Pancreas (tissue), 10 donors: ENCODE data around the gene RNF227. TPM values are rescaled to one million over a fixed set of nuclear protein-coding genes. Genes with fewer than 3 reads are reported as not detected.

ENCODE experiments used
- ATAC-seq, 4 donors: fragments of 200-7000 bp; cut with Tn5 transposase; one replicate each; pipeline versions ENCODE4 v1.8.0 to v1.9.1; 2020; ENCODE audit warnings: mild to moderate bottlenecking in 4 of 4, moderate library complexity in 4 of 4
- DNase-seq, 6 donors: peaks; one replicate each; pipeline ENCODE4 v3.0.0-alpha.2; 2020
- FAIRE-seq: peaks from 2 replicates; lab custom pipeline; 2012; peaks lifted over from hg19 to GRCh38; lab: Jason Lieb, UNC
- H3K27ac ChIP-seq, 4 donors: fragments of 200-600 bp; sonication (generic); 1 replicate in 3 of 4; 2 replicates in 1 of 4; pipeline versions ENCODE4 v1.5.0 to v1.8.0; 2020
- H3K27me3 ChIP-seq, 4 donors: fragments of 200-600 bp; one replicate each; pipeline ENCODE4 v1.8.0; 2021
- H3K36me3 ChIP-seq, 3 donors: fragments of 200-600 bp; sonication (generic) in 1 of 3; one replicate each; pipeline versions ENCODE4 v1.5.0 to v1.8.0; 2020 to 2021
- H3K4me1 ChIP-seq, 3 donors: fragments of 200-600 bp; one replicate each; pipeline ENCODE4 v1.8.0; 2021
- H3K4me3 ChIP-seq, 4 donors: fragments of 200-600 bp; sonication (generic) in 2 of 4; one replicate each; pipeline versions ENCODE4 v1.5.0 to v1.8.0; 2020 to 2021
- H3K9me3 ChIP-seq, 4 donors: fragments of 200-600 bp; one replicate each; pipeline ENCODE4 v1.8.0; 2021
- CTCF ChIP-seq, 4 donors: fragments of 200-600 bp; sonication (generic) in 3 of 4; IDR thresholded peaks; one replicate each; pipeline versions ENCODE4 v1.5.0 to v1.8.0; 2021; ENCODE audit warnings: antibody characterized with exemption in 4 of 4
- WGBS, 2 donors: extraction: QIAGEN DNeasy Blood & Tissue Kit; methylation state at CpG; one replicate each; pipeline ENCODE4 v1.1.7; 2013; 5-methylcytosine and 5-hydroxymethylcytosine counted together
- intact Hi-C, 3 donors: fragments of 100-400 bp; cut with DNase I; formaldehyde crosslinking; loops; one replicate each; pipeline versions ENCODE4 v1.11.1 to v1.14.2; 2022
- polyA plus RNA-seq, 2 donors: library from polyadenylated mRNA; stranded (reverse); fragments of 200-250 nt; gene quantifications; one replicate each; pipeline ENCODE4 v1.2.3, GENCODE V29; 2013
- total RNA-seq, 6 donors: library from RNA; stranded (reverse); fragmentation: NEBNext Ultra II Directional in 4 of 6; extraction: Animal tissue kit (Norgen Biotek cat#: 25700) in 4 of 6; gene quantifications; one replicate each; pipeline versions ENCODE4 v1.2.1 to v1.2.4, GENCODE V29; 2021 to 2023
- donor health status: healthy with polysubstance abuse.
- donor health status: DM: no; HTN: no; CAD: no; lungs with moderate emphysema.
- donor health status: DM: no; HTN: no; CAD: no.
- donor health status: control.
- donor health status: control.
- donor health status: Bipolar disorder and iron deficiency.
- donor health status: DM: yes; HTN: yes; CAD: no.
- donor health status: DM: no; HTN: no; CAD: no.
- donor health status: DM: no; HTN: no; CAD: no.
- donor health status: DM: yes; HTN: yes; CAD: no.

Gene RNF227
- total and polyA plus RNA-seq, 8 donors, result 1.2 to 3.0 (median 2.0) TPM

GRCh38 chr17:7903154-7904103 is 12.7 kb downstream of the RNF227 start:
- ATAC-seq (no peak), DNase-seq (no peak), FAIRE-seq (no peak)
- 85% methylated on average over 22 of the region's 22 CpGs for WGBS, 2 donors
- no peaks in the 10 kb centered on the region for H3K9me3 ChIP-seq
- intact Hi-C loops, result no loop called here
- no peaks in the 10 kb centered on the region for H3K27me3 ChIP-seq
- peaks cover 10 to 68% (median 28%) of the 10 kb centered on the region in 3 donors for H3K36me3 ChIP-seq
- no peak overlapping the region for H3K4me3 ChIP-seq
- H3K4me1 ChIP-seq, result no peaks in the 10 kb centered on the region
- no peak overlapping the region for H3K27ac ChIP-seq
- no peak for TF ChIP-seq CTCF (IDR thresholded peaks at IDR 0.05)

GRCh38 chr17:7897773-7898172 is 18.3 kb downstream of the RNF227 start:
- Histone ChIP-seq H3K4me1 (peaks cover 0 to 4% (median 0%) of the 10 kb centered on the region in 3 donors), H3K4me3 (no peak overlapping the region), H3K27me3 (no peaks in the 10 kb centered on the region), H3K9me3 (no peaks in the 10 kb centered on the region), H3K36me3 (peaks cover 13 to 47% (median 29%) of the 10 kb centered on the region in 3 donors), H3K27ac (no peak overlapping the region)
- DNase-seq (no peak), FAIRE-seq (no peak), ATAC-seq (peak; percentile 75 to 92 (median 90))
- WGBS, 2 donors, result 33 to 34% methylated on average over 6 of the region's 6 CpGs
- intact Hi-C loops, result no loop called here
- peak in 3 of 4 donors; percentile 7 to 18 (median 18) for TF ChIP-seq CTCF (IDR thresholded peaks at IDR 0.05)

GRCh38 chr17:7897090-7897489 is 19.0 kb downstream of the RNF227 start:
- 75 to 80% methylated on average over 13 of the region's 13 CpGs for WGBS, 2 donors
- H3K27me3 ChIP-seq, result no peaks in the 10 kb centered on the region
- intact Hi-C loops, result no loop called here
- FAIRE-seq (no peak), ATAC-seq (no peak), DNase-seq (no peak)
- H3K4me3 ChIP-seq, result no peak overlapping the region
- H3K4me1 ChIP-seq, result peaks cover 0 to 4% (median 0%) of the 10 kb centered on the region in 3 donors
- no peak overlapping the region for H3K27ac ChIP-seq
- no peaks in the 10 kb centered on the region for H3K9me3 ChIP-seq
- peaks cover 13 to 47% (median 25%) of the 10 kb centered on the region in 3 donors for H3K36me3 ChIP-seq
- TF ChIP-seq CTCF (IDR thresholded peaks at IDR 0.05), result no peak

- Histone ChIP-seq H3K36me3 (peaks cover 9 to 38% (median 25%) of the 10 kb centered on the region in 3 donors), H3K4me1 (peaks cover 1 to 8% (median 2%) of the 10 kb centered on the region in 3 donors), H3K4me3 (no peak overlapping the region), H3K27ac (no peak overlapping the region), H3K9me3 (no peaks in the 10 kb centered on the region), H3K27me3 (no peaks in the 10 kb centered on the region)
- intact Hi-C loops, result no loop called here
- FAIRE-seq (no peak), DNase-seq (no peak), ATAC-seq (no peak)
- 93 to 95% methylated on average over 8 of the region's 8 CpGs for WGBS, 2 donors
- TF ChIP-seq CTCF (IDR thresholded peaks at IDR 0.05), result no peak
Measured at GRCh38 chr17:7894866-7895265, 21.2 kb downstream of the RNF227 start.
